CD4-positive, alpha-beta T cell treated with Interleukin-21 for 1 hour (primary cell): Measurements from ENCODE around the gene SPOCD1.

Experiments
- DNase-seq: peaks from one replicate; pipeline ENCODE4 v3.0.0-alpha.2; 2020

Gene SPOCD1

DNA sequence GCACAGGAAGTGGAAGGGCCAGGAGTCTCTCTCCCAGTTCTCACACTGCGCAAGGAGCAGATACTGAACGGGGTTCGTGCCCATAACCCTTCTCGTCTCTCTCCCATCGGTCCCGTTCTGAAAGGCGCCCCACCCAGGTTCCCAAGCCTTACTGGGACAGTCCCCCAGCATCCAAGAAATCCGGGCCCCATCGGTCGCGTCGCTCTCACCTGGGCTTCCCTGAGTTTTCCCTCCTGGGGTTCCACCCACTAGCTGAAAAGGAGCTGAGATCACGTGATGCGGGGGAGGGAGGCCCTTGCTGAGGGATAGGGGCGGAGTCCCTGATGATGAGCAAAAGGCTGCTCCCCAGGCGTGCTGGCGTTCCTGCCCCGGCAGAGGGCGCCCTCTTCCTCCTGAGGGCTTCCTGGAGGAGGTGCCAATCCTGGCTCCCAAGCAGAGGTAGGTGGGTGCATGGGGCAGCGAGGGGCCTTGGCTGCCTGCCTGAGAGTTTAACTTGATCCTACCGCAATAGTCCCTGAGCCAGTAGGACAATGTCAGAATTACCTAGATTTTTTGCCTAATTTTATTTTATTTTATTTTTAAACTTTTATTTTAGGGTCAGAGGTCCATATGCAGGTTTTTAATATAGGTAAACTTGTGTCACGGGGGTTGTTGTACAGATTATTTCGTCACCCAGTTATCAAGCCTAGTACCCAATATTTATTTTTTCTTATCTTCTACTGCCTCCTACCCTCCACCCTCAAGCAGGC is at the start of gene SPOCD1:
Gene SPOCD1, minus strand, starts transcription at position 271 of the 749 bp plus-strand sequence. CDS start 689 bp downstream, outside the sequence.
- peak; percentile 86 for DNase-seq

DNA sequence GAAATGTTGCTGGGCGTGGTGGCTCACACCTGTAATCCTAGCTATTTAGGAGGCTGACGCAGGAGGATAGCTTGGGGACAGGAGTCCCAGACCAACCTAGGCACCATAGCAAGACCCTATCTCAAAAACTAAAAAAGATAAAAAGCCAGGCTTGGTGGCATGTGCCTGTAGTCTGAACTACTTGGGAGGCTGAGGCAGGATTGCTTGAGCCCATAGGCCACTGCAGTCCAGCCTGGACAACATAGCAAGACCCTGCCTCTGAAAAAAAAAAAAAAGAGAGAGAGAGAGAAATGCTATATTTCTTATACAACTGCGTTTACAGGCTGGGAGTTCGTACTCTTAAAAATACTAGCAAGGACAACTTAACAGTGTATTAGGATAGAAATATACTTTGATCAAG is 46.2 kb upstream of the SPOCD1 start:
- DNase-seq = no peak

- no peak for DNase-seq
These were observed 45.5 kb upstream of the SPOCD1 start for GRCh38 chr1:31861346-31861745.

DNA sequence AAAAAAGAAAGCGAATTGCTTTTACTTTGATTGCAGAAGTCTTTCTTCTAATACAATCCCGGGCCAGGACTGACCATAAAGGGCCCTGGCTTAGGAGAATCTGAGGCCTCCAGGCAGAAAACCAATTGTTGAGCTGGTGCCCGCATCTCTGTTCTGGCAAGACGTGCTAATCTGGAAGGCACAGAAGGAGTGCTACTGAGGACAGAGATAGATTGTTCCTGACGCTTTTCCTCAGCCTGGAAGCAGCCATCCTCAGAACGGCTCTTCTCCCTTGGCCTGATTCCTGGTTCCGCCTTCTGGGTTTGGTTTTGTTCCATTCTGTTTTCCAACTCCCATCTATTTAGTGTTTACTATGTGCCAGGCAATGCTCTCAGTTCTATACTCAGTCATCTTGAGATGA is 44.8 kb upstream of the SPOCD1 start:
- DNase-seq = no peak

- DNase-seq = no peak
These were observed 43.9 kb upstream of the SPOCD1 start for GRCh38 chr1:31859719-31860118.

- DNase-seq = no peak
These were observed 43.2 kb upstream of the SPOCD1 start for GRCh38 chr1:31859044-31859443.

- DNase-seq = no peak
These were observed 42.0 kb upstream of the SPOCD1 start for GRCh38 chr1:31857863-31858262.

DNA sequence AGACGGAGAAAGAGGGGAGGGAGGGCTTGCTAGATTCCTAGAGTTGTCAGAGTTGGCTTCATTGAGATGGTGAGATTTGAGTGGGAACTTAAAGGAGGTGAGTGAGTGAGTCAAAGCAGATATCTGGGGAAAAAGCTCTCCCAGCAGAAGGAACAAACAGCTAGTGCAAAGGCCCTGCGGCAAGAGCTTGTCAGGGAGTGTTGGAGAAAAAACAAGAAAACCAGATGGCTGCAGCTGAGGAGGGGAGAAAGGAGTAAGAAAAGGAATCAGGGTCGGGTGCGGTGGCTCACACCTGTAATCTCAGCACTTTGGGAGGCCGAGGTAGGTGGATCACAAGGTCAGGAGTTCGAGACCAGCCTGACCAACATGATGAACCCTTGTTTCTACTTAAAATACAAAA is 40.3 kb upstream of the SPOCD1 start:
- no peak for DNase-seq

DNA sequence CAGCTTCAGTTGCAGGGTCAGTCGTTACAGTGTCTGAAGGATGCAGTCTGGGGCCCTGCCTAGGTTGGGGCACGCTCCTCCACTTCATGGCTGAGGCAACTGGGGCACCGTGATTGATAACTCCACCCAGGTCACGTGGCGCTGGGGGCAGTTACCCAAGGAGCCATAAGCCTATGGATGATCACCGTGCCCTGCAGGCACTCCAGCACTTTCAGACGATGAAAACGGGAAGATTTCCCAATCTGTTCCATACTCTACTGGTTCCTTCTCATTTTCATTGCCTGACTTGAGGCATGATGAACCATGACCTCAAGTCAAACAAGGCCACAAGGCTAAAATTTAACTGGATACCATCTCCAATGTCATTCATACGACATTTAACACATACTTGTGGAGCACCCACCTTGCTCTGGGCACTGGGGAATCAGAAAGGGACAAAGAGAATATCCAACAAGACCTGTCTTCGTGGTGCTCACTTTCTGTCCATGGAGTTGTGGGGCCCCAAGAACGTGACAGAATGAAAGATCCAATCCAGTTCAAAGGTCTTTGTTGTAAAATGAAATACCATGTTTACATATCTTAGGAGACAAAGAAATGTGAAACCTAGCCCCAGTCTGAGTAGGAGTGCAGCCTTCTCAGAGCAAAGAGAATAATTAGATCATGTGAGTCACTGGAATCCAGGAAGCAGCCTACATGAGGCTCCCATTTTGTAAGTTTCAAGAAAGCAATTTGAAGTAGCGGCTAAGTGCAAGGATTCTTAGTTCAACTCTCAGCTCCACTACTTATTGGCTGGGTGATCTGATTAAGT is 39.4 kb upstream of the SPOCD1 start:
- no peak for DNase-seq

DNA sequence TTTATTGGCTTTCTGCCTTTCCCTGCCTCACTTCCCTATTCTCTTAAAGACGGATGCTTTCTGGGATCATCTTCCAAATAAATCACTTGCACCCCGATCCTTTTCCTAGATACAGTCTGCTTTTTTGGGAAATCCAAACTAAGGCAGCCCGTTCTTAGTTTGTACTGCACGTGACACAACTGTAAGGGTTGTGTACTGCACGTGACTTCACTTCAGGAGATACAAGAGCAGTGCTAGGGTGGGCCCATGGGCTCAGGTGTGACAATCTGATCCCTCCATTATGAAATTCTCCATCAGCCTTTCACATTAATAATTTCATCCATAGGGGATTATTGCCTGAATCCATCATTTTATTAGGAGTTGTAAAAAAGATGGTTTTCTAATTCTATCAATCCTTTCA is 33.8 kb upstream of the SPOCD1 start:
- no peak for DNase-seq

DNA sequence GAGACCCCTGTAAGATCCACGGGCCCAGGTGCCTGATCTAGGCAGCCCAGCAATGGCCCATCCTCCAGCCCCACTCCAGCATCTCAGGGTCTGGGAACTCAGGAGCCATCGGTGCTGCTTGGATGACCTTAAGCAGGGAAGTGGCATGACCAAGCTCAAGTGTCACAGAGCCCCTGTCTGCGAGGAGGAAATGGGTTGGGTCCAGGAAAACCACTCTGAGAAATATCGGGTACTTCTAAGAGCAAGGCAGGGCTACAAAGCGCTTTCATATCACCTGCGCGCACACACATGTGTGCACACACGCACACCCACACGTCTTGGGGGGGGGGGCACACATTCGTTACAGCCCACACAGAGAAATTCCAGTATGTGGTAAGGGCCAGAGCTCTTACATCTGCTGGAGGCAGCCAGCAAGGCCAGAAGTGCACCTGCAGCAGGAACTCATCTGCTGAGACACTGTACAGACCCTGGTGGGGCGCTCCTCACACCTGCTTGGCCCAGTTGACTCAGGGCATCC is 32.6 kb upstream of the SPOCD1 start:
- peak; percentile 62 for DNase-seq

DNA sequence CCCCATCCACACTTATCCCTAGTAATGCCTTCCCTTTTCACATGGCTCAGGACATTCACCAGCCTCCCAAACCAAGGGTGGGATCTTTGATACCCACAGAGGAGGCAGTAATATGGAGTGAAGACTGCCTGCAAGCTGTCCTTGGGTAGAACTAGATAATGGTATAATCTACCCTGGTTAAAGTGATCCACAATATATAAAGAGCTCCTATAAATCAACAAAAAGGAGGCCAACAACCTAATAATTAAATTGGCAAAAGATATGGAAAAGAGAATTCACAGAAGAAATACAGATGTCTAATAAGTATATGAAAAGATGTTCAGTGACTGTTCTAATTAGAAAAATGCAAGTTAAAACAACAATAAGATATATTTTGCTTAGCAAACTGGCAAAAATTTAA is 30.7 kb upstream of the SPOCD1 start:
- DNase-seq = no peak

DNA sequence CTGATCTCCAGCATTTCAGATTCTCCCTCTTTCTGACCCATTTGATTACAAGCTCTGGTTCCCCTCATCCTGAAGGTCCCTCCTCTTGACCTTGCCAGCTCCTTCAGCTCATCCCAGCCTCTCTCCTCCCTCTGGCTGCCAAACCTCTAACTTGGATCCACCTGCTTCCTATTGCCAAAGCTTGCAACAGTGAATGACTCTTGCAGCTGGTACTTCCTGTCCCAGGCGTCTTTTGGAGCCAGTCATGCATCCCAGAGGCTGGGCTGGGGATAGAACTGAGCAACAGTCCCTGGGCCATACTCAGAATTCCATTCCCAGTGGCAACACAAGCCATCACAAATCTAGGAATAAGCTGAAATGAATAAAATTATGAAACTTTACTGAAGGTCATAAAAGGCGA is 27.7 kb upstream of the SPOCD1 start:
- no peak for DNase-seq

DNA sequence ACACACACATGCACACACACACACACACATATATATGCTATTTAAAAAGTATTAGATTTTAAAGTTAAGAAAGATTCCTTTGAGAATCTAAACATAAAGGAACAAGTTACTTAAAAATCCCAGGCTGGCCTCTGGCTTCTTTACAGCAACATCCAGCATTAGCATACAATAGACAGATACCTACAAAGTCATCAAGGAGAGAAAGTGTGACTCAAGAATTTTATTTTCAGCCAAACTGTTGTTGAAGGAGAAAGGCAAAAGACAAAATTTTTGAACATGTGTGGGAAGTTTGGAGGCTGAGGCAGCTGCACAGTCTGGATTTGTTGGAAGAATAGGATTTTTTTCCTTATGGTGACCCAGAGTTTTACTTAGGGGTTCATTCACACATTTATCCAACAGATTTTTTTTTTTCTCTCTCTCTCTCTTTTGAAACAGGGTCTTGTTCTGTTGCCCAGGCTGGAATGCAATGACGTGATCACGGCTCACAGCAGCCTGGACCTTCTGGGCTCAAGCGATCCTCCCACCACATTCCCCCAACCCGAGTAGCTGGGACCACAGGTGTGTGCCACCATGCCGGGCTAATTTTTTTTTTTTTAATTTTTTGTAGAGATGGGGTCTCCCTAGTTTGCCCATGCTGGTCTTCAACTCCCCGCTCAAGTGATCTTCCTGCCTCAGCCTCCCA is 24.0 kb upstream of the SPOCD1 start:
- DNase-seq = no peak

- no peak for DNase-seq
These were observed 21.8 kb upstream of the SPOCD1 start for GRCh38 chr1:31837451-31838158.

DNA sequence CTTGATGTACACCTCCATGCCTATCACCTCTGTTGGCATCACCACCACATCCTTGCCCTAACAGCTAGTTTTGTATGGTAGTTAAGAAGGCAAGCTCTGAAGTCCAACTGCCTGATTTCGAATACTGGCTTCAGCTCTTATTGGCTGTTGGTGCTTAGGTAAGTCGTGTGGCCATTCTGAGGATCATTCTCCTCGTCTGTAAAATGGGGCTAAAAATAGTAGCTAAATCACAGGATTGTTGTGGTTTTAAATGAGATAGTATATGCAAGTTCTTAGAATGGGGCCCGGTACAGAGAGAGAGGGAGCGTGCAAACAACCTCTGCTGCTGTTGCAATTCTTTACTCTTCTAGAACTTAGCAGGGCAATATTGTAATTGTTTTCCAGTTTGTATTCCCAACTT is 20.8 kb upstream of the SPOCD1 start:
- no peak for DNase-seq

GRCh38 chr1:31835415-31835814 is 19.6 kb upstream of the SPOCD1 start:
- DNase-seq = no peak

- peak; percentile 35 for DNase-seq
These were observed 18.7 kb upstream of the SPOCD1 start for GRCh38 chr1:31834501-31834900.

DNA sequence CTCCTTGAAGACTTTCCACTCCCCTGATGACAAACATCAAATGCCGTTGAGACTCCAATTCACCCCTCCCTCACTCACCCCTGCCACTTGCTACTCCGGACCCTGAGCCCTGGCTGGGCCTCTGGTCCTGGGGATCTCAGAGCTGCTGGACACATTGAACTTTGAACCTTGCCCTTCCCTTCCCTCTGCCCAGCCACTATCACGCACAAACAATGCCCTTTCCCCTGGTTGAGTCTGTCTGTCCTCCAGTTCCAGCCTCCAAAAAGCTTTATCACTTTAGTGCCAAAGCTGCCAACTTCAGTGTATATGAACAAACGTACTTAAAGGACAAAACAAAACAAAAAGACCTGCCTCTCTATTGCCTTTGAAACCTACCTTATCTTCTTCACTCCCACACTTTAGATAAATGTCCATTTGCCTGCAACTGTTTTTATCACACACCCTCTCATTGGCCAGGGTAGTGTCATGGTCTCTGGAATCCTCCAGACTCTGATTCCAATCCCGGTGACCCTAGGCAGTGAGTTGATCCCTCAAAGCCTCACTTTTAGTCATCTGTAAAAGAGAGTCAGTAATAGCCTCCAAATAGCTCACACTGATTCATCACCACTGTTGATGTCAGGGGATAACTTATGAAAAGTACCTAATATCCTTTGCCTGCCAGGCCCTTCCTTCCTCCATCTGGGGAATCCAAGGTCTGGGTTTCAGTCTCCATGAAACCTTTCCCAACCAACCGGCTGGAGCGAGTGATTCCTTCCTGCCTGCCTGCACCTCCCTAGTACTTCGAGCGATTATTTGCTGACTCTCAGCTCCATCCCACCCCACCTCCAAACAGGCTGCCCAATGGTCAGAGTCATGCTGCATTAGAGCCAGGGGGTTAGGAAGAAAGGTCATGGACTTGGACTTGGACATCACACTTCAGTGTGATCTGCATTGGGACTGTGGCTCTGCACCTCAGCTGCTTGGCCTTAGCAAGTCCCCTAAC is 15.9 kb upstream of the SPOCD1 start:
- DNase-seq = no peak

DNA sequence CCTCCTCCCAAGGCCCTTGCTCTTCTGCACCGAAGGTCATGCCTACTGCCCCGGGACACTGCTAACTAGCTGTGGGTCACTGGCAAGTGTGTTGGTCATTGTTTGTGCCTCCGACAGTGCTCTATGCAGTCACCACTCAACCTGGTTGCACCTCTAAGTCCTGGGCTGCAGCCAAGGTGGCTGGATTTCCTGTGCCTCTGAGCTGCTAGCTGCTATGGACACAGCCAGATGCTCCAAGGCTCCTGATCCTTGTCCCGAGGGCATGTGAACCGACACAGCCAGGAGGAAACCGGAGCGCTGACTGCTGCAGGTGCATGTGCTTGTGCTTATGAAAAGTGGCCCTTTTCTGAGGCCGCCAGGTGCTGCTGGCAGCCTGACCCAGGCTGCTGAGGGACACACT is 14.7 kb upstream of the SPOCD1 start:
- DNase-seq = no peak

DNA sequence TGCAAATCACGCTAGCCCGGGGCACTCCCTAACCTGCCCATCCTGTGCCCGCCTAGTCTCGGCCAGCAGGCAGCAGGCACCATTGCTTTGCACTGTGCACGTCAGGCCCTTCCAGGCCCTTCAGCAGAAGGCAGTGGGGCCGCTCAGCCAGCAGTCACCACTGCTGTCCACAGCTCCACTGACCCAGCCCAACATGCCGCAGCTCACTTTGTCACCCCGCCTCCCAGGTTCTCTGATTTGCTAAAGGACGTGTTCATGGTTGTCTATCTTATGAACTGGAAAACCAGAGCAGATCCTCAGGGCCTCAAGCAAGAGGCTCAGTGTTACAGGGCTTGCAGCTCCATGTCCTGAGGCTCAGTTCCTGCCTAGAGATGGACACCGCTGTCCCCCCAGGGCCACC is 14.2 kb upstream of the SPOCD1 start:
- DNase-seq = no peak
